Astrocyte of the cerebellum (primary cell): ENCODE measurements around the gene CLEC14A.
A peak's percentile ranks its signal among the peaks of the same experiment; 100 is the strongest.

Source experiments
- DNase-seq: peaks from one replicate; pipeline ENCODE4 v3.0.0-alpha.2; 2011; ENCODE audit warnings: low read depth
- H3K4me3 ChIP-seq: 2 replicates; pipeline ENCODE4 v1.5.1; 2011; ENCODE audit warnings: mild to moderate bottlenecking, low read depth, low read length, moderate library complexity
- CTCF ChIP-seq: IDR thresholded peaks from 2 replicates; pipeline ENCODE4 v1.5.1; 2012; ENCODE audit warnings: low read length, low read depth, moderate library complexity, mild to moderate bottlenecking; ENCODE audit errors: missing control alignments
- in situ Hi-C: cut with HindIII; loops from 2 replicates; pipeline ENCODE4 v1.10.0; 2017; ENCODE audit warnings: low sequenced_read_pairs

CLEC14A gene

GRCh38 chr14:38207736-38208617, 47.9 kb downstream of the CLEC14A start, which contains the start of gene SSTR1:
TSS of gene SSTR1 (plus strand) at chr14:38207904. CDS start at chr14:38209390, 1,486 bp downstream.
- in situ Hi-C loops, result no loop called here
- peak within 1 kb of the TSS; percentile 41 for H3K4me3 ChIP-seq
- DNase-seq, result no peak
- no peak for TF ChIP-seq CTCF

DNA sequence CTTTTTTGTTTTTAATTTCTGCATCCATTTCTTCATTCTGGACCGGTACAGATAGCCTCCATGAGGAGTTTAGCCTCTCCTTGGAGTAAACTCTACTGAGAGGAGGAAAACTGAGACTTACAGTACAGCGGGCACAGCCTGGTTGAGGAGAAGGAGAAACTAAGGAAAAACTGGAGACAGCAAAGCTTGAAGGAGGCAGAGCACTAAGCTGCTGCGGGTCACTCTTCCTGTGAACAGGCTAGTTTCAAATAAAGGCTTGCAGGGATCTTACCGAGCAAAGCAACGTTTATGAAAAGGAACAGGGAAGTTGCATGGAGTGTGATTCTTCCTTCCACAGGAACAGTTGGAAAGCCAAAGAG, 48.5 kb downstream of the CLEC14A start:
- no peak for TF ChIP-seq CTCF
- in situ Hi-C loops, result no loop called here
- no peak for DNase-seq
- H3K4me3 ChIP-seq, result no peak overlapping the region

DNA sequence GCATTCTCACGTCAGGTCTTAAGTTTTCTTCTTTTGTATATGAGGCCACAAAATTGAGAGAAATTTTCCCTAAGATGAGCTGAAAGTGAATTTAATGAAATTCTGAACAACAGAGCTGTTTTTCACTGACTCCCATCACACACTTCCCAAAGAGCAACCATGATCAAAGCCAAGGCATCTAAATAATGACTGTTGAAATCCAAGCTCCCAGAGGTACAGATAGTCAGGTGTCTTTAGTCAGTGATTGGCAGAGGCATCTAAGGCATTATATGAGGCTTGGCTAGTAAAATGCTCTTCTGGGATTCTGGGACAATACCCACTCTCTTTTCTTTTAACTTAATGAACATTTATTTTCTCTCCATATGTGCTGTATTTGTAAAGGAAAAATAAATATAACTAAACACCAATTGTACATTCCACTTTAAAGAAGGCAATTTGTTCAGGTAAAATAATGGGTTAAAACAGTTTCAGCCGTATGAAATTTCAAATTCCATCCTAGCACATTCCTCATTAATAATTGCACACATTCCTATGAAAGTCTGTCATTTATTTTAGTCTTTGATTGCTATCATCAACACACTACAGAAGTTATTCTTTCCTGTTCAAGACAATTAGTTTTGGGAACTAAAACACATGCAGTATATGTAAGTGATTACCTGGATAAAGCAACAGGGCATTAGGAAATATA, 49.1 kb downstream of the CLEC14A start:
- TF ChIP-seq CTCF, result no peak
- H3K4me3 ChIP-seq, result no peak overlapping the region
- in situ Hi-C loops, result no loop called here
- DNase-seq, result no peak

DNA sequence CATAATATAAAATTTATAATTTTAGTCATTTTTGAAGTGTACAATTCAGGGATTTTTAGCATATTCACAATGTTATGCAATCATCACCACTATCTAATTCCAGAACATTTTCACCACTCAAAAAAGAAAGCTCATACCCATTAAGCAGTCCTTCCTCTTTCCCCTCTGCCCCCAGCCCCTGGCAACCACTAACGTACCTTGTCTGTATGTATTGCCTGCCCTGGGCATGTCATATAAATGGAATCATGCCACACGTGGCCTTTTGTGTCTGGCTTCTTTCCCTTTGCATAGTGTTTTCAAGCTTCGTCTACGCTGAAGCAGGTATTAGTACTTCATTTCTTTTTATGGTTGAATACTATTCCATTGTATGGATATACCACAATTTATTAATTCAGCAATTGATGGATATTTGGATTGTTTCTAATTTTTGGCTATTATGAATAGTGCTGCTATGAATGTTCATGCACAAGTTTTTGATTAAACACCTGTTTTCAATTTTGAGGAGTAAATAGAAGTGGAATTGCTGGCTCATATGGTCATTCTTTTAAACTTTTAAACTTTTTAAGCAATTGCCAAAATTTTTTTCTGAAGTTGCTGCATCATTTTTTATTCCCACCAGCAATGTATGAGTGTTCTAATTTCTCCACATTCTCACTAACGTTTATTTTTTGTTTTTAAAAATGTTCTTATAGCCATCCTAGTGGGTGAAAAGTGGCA, 49.8 kb downstream of the CLEC14A start:
- in situ Hi-C loops, result no loop called here
- no peak for DNase-seq
- TF ChIP-seq CTCF, result no peak
- H3K4me3 ChIP-seq, result no peak overlapping the region

DNA sequence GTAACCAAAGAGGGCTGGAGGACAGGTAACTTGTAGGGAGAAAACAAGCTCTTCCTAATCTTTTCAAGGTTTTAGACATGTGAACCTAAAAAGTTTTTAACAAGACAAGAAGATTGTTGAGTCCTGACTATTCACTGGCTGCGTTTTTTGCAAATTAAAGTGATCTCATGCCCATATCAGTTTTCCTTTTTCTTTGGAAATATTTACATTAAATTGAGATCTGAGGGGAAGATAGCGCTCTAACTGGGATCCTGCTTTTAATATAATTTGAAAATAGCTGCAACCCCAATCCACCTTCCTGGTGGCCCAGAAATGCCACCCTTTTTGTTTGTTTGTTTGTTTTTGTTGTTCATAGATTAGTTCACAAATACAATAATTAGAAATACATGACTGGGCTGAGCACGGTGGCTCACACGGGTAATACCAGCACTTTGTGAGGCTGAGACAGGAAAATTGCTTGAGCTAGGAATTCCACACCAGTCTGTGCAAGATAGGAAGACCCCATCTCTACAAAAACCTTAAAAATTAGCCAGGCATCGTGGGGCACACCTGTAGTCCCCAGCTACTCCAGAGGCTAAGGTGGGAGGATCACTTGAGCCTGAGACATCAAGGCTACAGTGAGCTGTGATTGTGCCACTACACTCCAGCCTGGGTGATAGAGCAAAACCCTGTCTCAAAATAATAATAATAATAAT, 50.6 kb downstream of the CLEC14A start:
- no peak for TF ChIP-seq CTCF
- no peak for DNase-seq
- in situ Hi-C loops, result no loop called here
- no peak overlapping the region for H3K4me3 ChIP-seq

DNA sequence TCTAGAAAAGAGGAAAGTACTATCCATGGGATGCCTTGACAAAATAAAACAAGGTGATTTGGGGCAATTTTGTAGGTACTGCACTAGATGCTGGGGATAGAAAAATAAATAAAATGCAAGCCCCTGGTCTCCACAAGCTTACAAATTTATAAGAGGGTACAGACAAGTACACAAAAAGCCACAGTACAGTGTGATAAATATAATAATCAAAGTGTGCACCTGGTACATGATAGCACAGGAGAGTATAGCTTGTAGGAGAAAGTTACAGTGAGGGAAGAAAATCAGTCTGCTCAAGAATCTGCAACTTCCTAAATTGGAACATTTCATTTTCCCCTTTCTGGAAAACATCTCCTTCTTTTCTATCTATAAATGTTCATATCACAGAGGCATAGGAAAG, 51.2 kb downstream of the CLEC14A start:
- H3K4me3 ChIP-seq, result no peak overlapping the region
- in situ Hi-C loops, result no loop called here
- no peak for TF ChIP-seq CTCF
- DNase-seq, result no peak
